Sigmoid colon (tissue), 4 donors: ENCODE data around the gene TNFAIP2.

Source experiments
- EP300 ChIP-seq, 4 donors: sonication (generic); formaldehyde crosslinking; IDR thresholded peaks; one replicate each; pipeline ENCODE4 v1.6.1; 2017; ENCODE audit warnings: antibody characterized with exemption in 4 of 4
- POLR2A ChIP-seq, 2 donors: fragments of 450-650 bp; IDR thresholded peaks; one replicate each; pipeline ENCODE4 v1.6.1; 2016; ENCODE audit warnings: antibody characterized with exemption in 2 of 2, mild to moderate bottlenecking in 2 of 2, moderate library complexity in 2 of 2
- POLR2AphosphoS5 ChIP-seq, 4 donors: sonication (generic); formaldehyde crosslinking; IDR thresholded peaks; one replicate each; pipeline ENCODE4 v1.6.1; 2017; ENCODE audit warnings: antibody characterized with exemption in 4 of 4
- TF ChIP-seq, protein P1 (sequence below), 4 experiments: fragments of 450-650 bp in 3 of 4; fragments of 200-600 bp in 1 of 4; IDR thresholded peaks; one replicate each; pipeline ENCODE4 v1.5.1; 2016 to 2019; ENCODE audit warnings: antibody characterized with exemption in 4 of 4, mild to moderate bottlenecking in 3 of 4, moderate library complexity in 2 of 4

DNA sequence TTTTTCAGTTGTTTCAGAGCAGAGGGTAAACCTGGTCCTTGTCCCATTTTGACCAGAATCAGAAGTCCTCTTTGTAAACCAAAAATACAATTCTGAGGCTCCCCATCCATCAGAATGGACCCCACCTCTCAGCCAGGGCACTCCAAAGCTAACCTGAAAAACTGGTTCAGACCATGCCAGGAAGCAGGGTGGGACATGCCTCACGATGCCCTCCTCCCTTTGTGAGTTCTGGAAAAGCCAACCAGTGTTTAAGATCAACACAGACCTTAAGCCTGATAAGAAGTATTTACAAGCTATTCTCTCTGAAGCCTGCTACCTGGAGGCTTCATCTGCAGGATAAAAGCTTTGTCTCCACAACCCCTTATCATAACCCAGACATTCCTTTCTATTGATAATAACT lies 35.4 kb downstream of the TNFAIP2 start:
- TF ChIP-seq, protein P1, sequence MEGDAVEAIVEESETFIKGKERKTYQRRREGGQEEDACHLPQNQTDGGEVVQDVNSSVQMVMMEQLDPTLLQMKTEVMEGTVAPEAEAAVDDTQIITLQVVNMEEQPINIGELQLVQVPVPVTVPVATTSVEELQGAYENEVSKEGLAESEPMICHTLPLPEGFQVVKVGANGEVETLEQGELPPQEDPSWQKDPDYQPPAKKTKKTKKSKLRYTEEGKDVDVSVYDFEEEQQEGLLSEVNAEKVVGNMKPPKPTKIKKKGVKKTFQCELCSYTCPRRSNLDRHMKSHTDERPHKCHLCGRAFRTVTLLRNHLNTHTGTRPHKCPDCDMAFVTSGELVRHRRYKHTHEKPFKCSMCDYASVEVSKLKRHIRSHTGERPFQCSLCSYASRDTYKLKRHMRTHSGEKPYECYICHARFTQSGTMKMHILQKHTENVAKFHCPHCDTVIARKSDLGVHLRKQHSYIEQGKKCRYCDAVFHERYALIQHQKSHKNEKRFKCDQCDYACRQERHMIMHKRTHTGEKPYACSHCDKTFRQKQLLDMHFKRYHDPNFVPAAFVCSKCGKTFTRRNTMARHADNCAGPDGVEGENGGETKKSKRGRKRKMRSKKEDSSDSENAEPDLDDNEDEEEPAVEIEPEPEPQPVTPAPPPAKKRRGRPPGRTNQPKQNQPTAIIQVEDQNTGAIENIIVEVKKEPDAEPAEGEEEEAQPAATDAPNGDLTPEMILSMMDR (IDR thresholded peaks at IDR 0.05): no peak
- TF ChIP-seq POLR2AphosphoS5 (IDR thresholded peaks at IDR 0.05) (no peak), POLR2A (IDR thresholded peaks at IDR 0.05) (no peak), EP300 (IDR thresholded peaks at IDR 0.05) (no peak)
